CD4-positive, alpha-beta T cell treated with Interferon gamma for 1 hour (primary cell): ENCODE measurements around the gene RCAN2.

Source experiments
- DNase-seq: peaks from one replicate; pipeline ENCODE4 v3.0.0-alpha.2; 2020

Gene RCAN2

GRCh38 chr6:46491201-46491627 lies at the start of gene RCAN2:
Gene RCAN2 (minus strand): TSS chr6:46491449.
- peak; percentile 7 for DNase-seq

GRCh38 chr6:46539866-46540265 lies 48.6 kb upstream of the RCAN2 start:
- DNase-seq, result no peak

- DNase-seq, result no peak
These were observed 47.7 kb upstream of the RCAN2 start for GRCh38 chr6:46538800-46539480.

GRCh38 chr6:46530896-46531295 lies 39.6 kb upstream of the RCAN2 start:
- no peak for DNase-seq

- no peak for DNase-seq
These were observed 37.9 kb upstream of the RCAN2 start for GRCh38 chr6:46528961-46529750.

- no peak for DNase-seq
These were observed 35.4 kb upstream of the RCAN2 start for GRCh38 chr6:46526607-46527006.

- DNase-seq, result no peak
These were observed 34.3 kb upstream of the RCAN2 start for GRCh38 chr6:46525583-46525982.

GRCh38 chr6:46521464-46521971 lies 30.3 kb upstream of the RCAN2 start:
- DNase-seq, result no peak

GRCh38 chr6:46517202-46517601 lies 26.0 kb upstream of the RCAN2 start:
- DNase-seq, result no peak

GRCh38 chr6:46513533-46513932 lies 22.3 kb upstream of the RCAN2 start:
- no peak for DNase-seq

GRCh38 chr6:46511320-46511719 lies 20.1 kb upstream of the RCAN2 start:
- no peak for DNase-seq

- DNase-seq, result no peak
These were observed 19.4 kb upstream of the RCAN2 start for GRCh38 chr6:46510651-46511050.

- DNase-seq, result no peak
These were observed 18.8 kb upstream of the RCAN2 start for GRCh38 chr6:46509981-46510510.

- no peak for DNase-seq
These were observed 17.8 kb upstream of the RCAN2 start for GRCh38 chr6:46509063-46509462.

GRCh38 chr6:46507426-46507825 lies 16.2 kb upstream of the RCAN2 start:
- no peak for DNase-seq

- no peak for DNase-seq
These were observed 14.7 kb upstream of the RCAN2 start for GRCh38 chr6:46505693-46506512.

GRCh38 chr6:46504242-46504641 lies 13.0 kb upstream of the RCAN2 start:
- no peak for DNase-seq

GRCh38 chr6:46502486-46503119 lies 11.4 kb upstream of the RCAN2 start:
- no peak for DNase-seq

- DNase-seq, result no peak
These were observed 10.2 kb upstream of the RCAN2 start for GRCh38 chr6:46501136-46502089.

GRCh38 chr6:46500382-46500781 lies 9.1 kb upstream of the RCAN2 start:
- DNase-seq, result no peak
